ENCODE measurements around the gene B4GALNT3.

Gene B4GALNT3

GRCh38 chr12:538731-539539 lies 79.2 kb downstream of the B4GALNT3 start:
- DNase-seq (ENCODE audit: low spot score), result peak; percentile 37

- DNase-seq (ENCODE audit: low spot score), result no peak
Measured at GRCh38 chr12:539540-540310, 80.0 kb downstream of the B4GALNT3 start.

GRCh38 chr12:541676-542324 lies 82.1 kb downstream of the B4GALNT3 start:
- no peak for DNase-seq (ENCODE audit: low spot score)

- DNase-seq (ENCODE audit: low spot score), result no peak
Measured at GRCh38 chr12:542395-543113, 82.8 kb downstream of the B4GALNT3 start.

- DNase-seq (ENCODE audit: low spot score), result no peak
Measured at GRCh38 chr12:543114-543451, 83.3 kb downstream of the B4GALNT3 start.

GRCh38 chr12:544142-544541 lies 84.4 kb downstream of the B4GALNT3 start:
- no peak for DNase-seq (ENCODE audit: low spot score)

GRCh38 chr12:544941-545635 lies 85.3 kb downstream of the B4GALNT3 start:
- no peak for DNase-seq (ENCODE audit: low spot score)

GRCh38 chr12:545835-546234 lies 86.1 kb downstream of the B4GALNT3 start:
- DNase-seq (ENCODE audit: low spot score), result no peak

- no peak for DNase-seq (ENCODE audit: low spot score)
Measured at GRCh38 chr12:546265-546919, 86.7 kb downstream of the B4GALNT3 start.

- DNase-seq (ENCODE audit: low spot score), result peak; percentile 92
Measured at GRCh38 chr12:546920-547845, 87.4 kb downstream of the B4GALNT3 start.

- DNase-seq (ENCODE audit: low spot score), result no peak
Measured at GRCh38 chr12:547883-548470, 88.2 kb downstream of the B4GALNT3 start.

GRCh38 chr12:549476-550082 lies 89.8 kb downstream of the B4GALNT3 start:
- no peak for DNase-seq (ENCODE audit: low spot score)

- DNase-seq (ENCODE audit: low spot score), result no peak
Measured at GRCh38 chr12:550473-551260, 90.9 kb downstream of the B4GALNT3 start.

GRCh38 chr12:552466-552865 lies 92.7 kb downstream of the B4GALNT3 start:
- DNase-seq (ENCODE audit: low spot score), result no peak

GRCh38 chr12:553216-554000 lies 93.7 kb downstream of the B4GALNT3 start:
- no peak for DNase-seq (ENCODE audit: low spot score)

GRCh38 chr12:554001-554285 lies 94.2 kb downstream of the B4GALNT3 start:
- no peak for DNase-seq (ENCODE audit: low spot score)

- no peak for DNase-seq (ENCODE audit: low spot score)
Measured at GRCh38 chr12:556498-556897, 96.8 kb downstream of the B4GALNT3 start.

GRCh38 chr12:558580-558979 lies 98.8 kb downstream of the B4GALNT3 start:
- no peak for DNase-seq (ENCODE audit: low spot score)
